Hematopoietic multipotent progenitor cell treated with erythropoietin and hydrocortisone succinate and interleukin-3 and kit ligand, for 17 days (in vitro differentiated cells): ENCODE measurements around the gene CCND1.

Source experiments
- DNase-seq: peaks from one replicate; pipeline ENCODE4 v3.0.0-alpha.2; 2015; ENCODE audit warnings: low spot score

The CCND1 gene

DNA sequence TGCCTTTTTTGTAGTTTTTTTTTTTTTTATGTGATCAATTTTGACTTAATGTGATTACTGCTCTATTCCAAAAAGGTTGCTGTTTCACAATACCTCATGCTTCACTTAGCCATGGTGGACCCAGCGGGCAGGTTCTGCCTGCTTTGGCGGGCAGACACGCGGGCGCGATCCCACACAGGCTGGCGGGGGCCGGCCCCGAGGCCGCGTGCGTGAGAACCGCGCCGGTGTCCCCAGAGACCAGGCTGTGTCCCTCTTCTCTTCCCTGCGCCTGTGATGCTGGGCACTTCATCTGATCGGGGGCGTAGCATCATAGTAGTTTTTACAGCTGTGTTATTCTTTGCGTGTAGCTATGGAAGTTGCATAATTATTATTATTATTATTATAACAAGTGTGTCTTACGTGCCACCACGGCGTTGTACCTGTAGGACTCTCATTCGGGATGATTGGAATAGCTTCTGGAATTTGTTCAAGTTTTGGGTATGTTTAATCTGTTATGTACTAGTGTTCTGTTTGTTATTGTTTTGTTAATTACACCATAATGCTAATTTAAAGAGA lies 12.5 kb downstream of the CCND1 start:
- no peak for DNase-seq

GRCh38 chr11:69654001-69654659 lies 13.2 kb downstream of the CCND1 start:
- no peak for DNase-seq

GRCh38 chr11:69654660-69655478 lies 13.9 kb downstream of the CCND1 start:
- no peak for DNase-seq

DNA sequence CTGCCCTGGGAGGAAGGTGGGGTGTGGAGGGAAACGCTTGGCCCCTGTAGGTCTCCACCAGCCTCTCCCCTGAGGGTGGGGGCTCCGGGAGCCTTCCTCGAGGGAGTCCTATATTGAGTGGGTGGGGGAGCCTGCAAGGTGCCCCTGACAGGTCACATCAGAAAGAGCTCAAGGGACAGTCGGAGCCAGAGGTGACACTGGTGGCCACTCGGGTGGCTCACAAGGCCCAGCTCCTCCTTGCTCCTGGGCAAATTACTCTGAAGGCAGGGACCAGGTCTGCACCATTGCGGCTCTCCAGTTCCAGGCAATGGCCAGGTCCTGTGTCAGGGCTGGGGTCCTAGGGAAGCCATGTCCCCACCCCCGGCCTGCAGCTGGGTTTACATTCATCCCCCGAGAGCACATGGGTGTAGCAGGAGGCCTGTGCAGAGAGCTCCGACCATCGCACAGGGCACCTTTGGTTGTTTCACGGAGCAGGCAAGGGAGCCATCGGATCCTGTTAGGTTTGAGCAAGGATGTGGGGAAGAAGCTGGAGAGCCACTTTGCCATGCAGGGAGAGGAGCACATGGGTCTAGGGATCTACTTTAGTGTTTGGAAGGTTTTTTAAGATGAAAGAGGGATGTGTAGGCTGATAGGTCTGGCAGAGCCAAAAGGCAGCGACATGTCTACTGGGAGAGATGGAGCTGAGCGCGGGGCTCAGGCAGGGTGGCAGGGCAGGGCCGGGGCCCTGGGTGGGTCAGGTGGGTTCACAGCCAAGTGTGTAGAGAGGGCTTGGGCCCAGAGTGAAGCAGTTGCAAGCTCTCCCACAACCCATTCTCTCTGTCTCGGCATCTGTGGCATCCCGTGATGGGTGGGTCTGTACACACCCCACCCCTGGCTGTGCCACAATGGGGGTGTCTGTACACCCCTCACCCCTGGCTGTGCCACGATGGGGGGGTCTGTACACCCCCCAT lies 14.8 kb downstream of the CCND1 start:
- no peak for DNase-seq

DNA sequence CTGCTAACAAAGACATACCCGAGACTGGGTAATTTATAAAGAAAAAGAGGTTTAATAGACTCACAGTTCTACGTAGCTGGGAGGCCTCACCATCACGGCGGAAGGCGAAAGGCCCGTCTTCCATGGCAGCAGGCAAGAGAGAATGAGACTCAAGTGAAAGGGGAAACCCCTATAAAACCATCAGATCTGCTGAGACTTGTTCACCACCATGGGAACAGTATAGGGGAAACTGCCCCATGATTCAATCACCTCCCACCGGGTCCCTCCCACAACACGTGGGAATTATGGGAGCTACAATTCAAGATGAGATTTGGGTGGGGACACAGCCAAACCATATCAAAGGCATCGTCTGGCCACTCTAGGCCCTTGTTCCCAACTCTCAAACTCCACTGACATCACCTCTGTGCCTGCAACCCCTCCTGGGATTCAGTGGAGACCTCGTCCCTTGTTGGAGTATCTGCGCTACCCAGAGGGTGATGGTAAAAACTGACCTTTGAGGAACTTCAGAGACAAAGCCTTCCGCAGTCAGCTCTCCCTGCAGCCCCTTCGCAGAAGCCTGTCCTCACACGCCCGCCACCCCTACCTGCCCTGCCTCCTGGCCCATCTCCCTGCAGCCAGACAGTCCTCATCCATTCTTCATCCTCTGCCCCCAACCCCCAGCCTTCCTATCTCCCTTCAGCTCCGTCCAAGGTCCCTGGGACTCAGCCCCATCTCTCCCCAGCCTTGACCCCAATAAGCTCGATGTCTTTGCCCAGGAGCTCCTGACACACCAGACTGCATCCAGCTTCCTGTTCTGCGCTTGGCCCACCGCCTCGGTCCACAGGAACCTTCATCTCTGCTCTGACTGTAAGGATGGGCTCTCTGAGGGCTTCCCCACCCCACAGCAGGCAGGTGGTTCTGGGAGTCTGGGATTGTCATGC lies 15.8 kb downstream of the CCND1 start:
- DNase-seq, result no peak

DNA sequence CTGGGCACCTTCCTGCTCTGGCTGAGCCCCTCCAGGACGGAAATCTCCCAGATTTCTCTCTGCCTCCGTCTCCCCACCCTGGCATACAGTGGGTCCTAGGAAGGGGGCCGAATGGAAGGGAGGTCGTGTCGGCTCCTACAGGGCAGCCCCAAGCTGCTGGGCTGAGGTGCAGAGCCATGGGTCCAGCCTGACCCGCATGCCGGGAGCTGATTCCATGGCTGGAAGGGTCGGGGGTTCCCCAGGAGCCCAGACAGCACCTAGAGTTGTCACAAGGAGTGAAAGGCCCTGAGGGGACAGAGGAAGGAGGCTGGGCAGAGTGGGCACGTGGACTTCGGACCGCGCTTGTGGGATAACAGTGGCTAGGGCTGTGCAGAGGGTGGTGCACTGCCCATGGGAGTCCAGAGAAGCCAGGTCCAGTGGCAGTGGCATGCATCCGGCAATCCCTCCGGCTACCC lies 16.5 kb downstream of the CCND1 start:
- no peak for DNase-seq

DNA sequence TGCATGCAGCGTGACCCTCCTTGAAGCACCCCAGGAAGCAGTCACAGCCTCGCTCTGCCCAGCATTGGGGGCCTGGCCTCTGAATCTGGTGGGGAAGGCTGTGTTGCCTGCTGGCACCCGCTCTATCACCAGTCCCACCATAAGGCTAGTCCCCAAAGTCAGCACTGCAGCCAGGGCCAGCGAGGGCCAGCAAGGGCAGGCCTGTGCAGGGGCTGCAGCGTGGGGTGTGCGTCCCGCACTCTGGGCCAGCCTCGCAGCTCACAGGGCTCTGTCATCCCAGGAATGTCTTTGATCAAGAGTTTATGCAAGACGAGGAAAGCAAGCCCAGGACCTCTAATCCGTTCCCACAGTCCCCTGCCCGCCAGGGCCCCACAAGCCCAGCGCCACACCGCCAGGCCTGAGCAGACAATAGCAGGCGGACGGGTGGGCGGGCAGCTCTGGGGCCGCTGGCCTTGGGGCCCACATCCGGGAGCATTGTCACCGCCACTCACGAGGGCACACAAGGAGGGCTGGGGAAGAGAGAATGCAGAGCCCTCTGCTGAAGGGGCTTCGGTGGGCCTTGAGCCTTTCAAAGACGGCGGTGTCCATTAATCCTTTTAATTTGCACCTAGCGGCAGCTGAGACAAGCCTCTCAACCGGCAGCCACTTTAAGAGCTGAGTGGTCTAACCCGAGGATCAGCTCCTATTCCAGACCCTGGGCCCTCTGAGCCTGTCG lies 17.1 kb downstream of the CCND1 start:
- DNase-seq, result no peak

GRCh38 chr11:69658626-69659450 lies 17.9 kb downstream of the CCND1 start:
- no peak for DNase-seq

- no peak for DNase-seq
These were observed 18.6 kb downstream of the CCND1 start for GRCh38 chr11:69659591-69659990.

DNA sequence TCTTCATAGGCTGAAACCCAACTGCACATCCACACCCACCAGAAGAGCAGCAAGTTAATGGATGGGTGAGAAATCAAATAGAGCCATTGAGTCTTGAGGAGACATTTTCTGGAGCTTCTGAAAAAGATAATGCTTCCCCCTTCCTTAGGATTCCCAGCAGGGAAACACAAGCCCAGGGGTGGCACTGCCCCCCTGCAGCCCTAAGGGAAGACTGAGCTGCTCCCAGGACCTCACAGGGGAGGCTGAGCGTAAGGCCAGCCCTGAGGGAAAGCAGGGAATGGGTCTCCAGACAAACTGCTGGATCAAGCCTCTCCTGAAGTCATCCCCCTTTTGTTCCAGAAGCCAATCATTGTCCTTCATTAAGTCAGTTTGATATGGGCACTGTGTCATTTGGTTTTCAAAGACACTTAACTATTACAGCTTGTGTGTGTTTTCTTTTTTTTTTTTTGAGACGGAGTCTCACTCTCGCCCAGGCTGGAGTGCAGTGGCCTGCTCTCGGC lies 19.1 kb downstream of the CCND1 start:
- no peak for DNase-seq

DNA sequence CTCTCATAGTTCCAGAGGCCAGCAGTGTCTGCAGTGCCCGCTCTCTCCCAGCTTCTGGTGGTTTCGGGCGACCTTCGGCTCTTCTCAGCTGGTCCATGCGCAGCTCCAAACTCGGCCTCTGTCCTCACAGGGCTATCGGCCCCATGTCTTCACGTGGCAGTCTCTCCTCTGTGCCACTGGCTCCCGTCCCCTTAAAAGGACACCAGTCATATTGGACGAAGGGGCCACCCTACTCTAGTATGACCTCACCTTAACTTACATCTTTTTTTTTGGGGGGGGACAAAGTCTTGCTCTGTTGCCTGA lies 20.4 kb downstream of the CCND1 start:
- no peak for DNase-seq

- DNase-seq, result no peak
These were observed 21.2 kb downstream of the CCND1 start for GRCh38 chr11:69662021-69662698.

DNA sequence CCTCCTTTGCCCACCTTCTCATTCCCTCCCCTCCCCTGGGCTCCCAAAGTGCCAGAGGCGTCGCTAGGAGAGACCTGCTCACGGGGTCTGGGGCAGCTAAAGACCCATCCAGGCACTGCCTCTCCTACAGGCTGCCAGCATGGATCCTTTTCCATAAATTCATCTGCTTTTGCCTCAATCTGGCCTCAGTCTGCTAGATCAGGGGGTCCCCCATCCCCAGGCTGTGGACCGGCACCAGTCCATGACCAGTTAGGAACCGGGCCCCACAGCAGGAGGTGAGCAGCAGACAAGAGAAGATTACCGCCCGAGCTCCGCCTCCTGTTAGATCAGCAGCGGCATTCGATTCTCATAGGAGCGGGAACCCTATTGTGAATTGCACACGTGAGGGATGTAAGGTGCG lies 21.9 kb downstream of the CCND1 start:
- DNase-seq, result no peak

DNA sequence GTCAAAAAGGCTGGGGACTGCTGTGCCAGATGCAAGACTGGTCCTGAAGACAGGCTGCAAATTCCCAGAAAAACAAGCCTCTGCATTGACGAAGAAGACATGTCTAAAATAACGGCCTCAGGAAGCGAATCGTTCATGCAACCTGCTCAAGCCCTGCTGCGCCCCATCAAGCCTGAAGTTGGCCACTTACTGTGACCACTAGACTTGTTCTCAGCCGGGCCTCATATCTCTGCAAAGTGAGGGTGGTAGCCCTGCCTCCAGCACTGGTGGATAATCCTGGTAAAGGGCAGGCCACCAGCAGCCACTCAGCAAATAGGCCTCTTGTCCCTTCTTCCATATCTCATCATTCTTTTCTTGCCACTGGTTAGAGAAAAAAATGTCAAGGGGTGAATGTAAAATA lies 22.4 kb downstream of the CCND1 start:
- no peak for DNase-seq

DNA sequence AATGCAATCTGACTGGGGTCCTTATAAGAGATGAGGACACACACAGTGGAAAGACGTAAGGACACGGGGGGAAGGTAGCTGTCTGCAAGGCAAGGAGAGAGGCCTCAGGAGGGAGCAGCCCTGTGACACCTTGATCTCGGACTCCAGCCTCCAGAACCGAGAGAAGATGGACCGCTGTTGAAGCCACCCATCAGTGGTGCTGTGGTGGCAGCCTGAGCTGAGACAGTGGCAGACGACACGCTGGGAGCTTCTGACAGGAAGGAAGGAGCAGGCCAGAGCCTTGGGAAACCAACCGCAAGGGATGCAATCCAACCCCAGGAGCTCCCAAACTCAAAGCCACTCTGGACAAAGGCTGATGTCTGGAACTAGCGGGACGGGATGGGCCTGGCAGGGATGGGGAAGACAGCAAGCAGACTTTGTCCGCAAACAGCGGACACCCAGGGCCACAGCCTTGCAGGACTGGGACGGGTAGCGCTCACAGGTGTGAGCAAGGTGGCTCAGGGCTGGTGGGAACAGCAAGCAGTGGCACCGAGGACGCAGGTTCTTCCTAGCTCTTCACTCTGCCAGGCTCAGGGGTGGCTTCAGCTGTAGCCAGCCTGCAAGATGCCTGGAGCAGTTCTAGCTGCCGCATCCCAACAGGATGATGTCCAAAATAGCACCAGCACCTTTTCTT lies 23.3 kb downstream of the CCND1 start:
- no peak for DNase-seq

DNA sequence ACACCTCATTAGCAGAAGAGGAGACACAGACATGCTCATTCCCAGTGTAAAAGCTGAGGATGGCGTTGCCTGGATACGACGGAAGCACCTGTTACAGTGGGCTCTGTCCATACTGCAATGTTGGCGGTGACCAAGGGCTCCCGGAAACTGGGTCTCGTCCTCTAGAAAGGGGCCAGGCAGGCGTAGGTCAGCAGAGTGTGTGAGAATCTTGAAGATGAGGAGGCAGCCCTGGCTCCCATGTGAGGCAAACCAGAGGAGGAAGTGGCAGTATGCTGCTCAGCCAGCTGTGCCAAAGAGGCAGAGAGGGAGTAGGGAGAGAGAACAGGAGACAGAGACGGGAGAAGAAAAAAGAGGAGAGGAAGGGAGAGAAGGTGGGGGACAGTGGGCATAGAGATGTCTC lies 23.9 kb downstream of the CCND1 start:
- DNase-seq, result no peak

DNA sequence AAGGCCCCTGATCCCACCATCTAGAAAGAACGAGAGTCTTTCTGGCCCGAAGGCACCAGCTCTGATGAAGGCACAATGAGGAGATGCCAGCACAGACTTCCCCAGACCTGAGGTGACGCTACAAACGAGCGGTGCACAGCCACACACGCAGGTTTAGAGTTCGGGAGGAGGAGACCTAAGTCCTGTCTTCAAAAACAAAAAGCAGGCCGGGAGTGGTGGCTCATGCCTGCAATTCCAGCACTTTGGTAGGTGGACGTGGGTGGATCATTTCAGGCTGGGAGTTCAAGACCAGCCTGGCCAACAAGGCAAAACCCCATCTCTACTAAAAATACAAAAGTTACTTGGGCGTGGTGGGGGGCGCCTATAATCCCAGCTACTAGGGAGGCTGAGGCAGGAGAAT lies 24.7 kb downstream of the CCND1 start:
- DNase-seq, result no peak

DNA sequence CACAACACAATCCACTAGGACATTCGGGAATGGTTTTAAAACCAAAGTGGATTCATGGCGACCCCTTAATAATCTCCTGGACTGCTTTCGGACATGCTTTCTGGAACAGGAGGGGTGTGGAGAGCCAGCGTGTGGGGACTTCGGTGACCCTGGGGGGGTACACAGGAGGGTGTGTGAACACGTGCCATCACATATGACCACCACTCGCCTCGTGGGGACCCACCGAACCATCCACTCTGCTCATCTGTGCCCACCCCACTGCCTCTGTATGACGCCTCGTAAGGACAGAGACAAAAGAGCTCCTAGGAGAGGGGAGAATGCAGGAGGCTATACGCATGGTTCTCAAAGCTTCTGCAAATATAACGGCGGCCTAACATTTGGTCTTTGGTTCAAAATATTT lies 25.3 kb downstream of the CCND1 start:
- no peak for DNase-seq
